Adrenal gland (tissue), 12 donors: ENCODE data around the gene PDE3A. TPM values are rescaled to one million over a fixed set of nuclear protein-coding genes. Genes with fewer than 3 reads are reported as not detected.
"Not testable (repeated sequence)": the region's sequence is repeated elsewhere in the genome, so short reads cannot be mapped to it uniquely, and the experiment has no call there.

Source experiments
- DNase-seq, 7 donors: peaks; one replicate each; pipeline ENCODE4 v3.0.0-alpha.2; 2019 to 2020
- H3K27ac ChIP-seq, 5 donors: fragments of 200-600 bp; sonication (generic) in 4 of 5; 1 replicate in 3 of 5; 2 replicates in 2 of 5; pipeline versions ENCODE4 v1.5.1 to v1.8.0; 2016 to 2020; ENCODE audit warnings: mild to moderate bottlenecking in 1 of 5
- H3K27me3 ChIP-seq: fragments of 200-600 bp; 2 replicates; pipeline ENCODE4 v1.8.0; 2021
- H3K36me3 ChIP-seq, 2 donors: fragments of 200-600 bp; replicated peaks in 1 of 2; 1 replicate in 1 of 2; 2 replicates in 1 of 2; pipeline versions ENCODE4 v1.5.1 to v1.8.0; 2018 to 2022
- H3K4me1 ChIP-seq, 2 donors: fragments of 200-600 bp; replicated peaks in 1 of 2; 1 replicate in 1 of 2; 2 replicates in 1 of 2; pipeline versions ENCODE4 v1.5.1 to v1.8.0; 2018 to 2021
- H3K4me3 ChIP-seq, 4 donors: fragments of 200-600 bp; sonication (generic) in 3 of 4; one replicate each; pipeline ENCODE4 v1.5.1; 2016 to 2018
- H3K9me3 ChIP-seq, 3 donors: fragments of 200-600 bp; sonication (generic) in 1 of 3; replicated peaks in 1 of 3; 1 replicate in 2 of 3; 2 replicates in 1 of 3; pipeline versions ENCODE4 v1.5.1 to v1.8.0; 2016 to 2021
- CTCF ChIP-seq, 6 experiments: fragments of 450-650 bp in 4 of 6; fragments of 200-600 bp in 2 of 6; sonication (generic) in 1 of 6; IDR thresholded peaks; 1 replicate in 5 of 6; 2 replicates in 1 of 6; pipeline versions ENCODE4 v1.5.1 to v1.8.0; 2016 to 2021; ENCODE audit warnings: antibody characterized with exemption in 6 of 6, mild to moderate bottlenecking in 2 of 6, moderate library complexity in 1 of 6
- POLR2A ChIP-seq, 2 donors: fragments of 450-650 bp; IDR thresholded peaks; one replicate each; pipeline ENCODE4 v1.6.1; 2017; ENCODE audit warnings: antibody characterized with exemption in 2 of 2, mild to moderate bottlenecking in 2 of 2, moderate library complexity in 1 of 2
- WGBS, 4 donors: extraction: QIAGEN DNeasy Blood & Tissue Kit in 2 of 4; methylation state at CpG; one replicate each; pipeline versions ENCODE4 v1.1.5 to v1.1.7; 2013 to 2017; 5-methylcytosine and 5-hydroxymethylcytosine counted together
- intact Hi-C, 2 donors: fragments of 100-400 bp; cut with DNase I; formaldehyde crosslinking; loops; one replicate each; pipeline versions ENCODE4 v1.14.1 to v1.15.0; 2022 to 2023
- polyA plus RNA-seq, 3 donors: library from polyadenylated mRNA; stranded (reverse); fragments of 200-250 nt in 2 of 3; fragments of 350-450 nt in 1 of 3; fragmentation: Illumina TruSeq in 1 of 3; extraction: RNeasy Lipid Tissue Mini Kit (QIAGEN cat#74804) in 1 of 3; gene quantifications; one replicate each; pipeline ENCODE4 v1.2.3, GENCODE V29; 2013 to 2014
- total RNA-seq, 9 donors: library from RNA; depleted of rRNA in 4 of 9; stranded (reverse); fragments of >200 nt in 4 of 9; fragments of 120-200 nt in 1 of 9; fragmentation: NEBNext Ultra II Directional in 1 of 9; extraction: Animal tissue kit (Norgen Biotek cat#: 25700) in 1 of 9; gene quantifications; one replicate each; pipeline versions ENCODE4 v1.1.0 to v1.2.4, GENCODE V29; 2013 to 2023
- donor health status: healthy with polysubstance abuse.
- donor health status: Bipolar disorder and iron deficiency.
- donor health status: DM: yes; HTN: yes; CAD: no.
- donor health status: DM: no; HTN: no; CAD: no.
- donor health status: DM: no; HTN: no; CAD: no.
- donor health status: DM: yes; HTN: yes; CAD: no.

The PDE3A gene
- total and polyA plus RNA-seq, 12 donors, result 0.61 to 4.6 (median 1.4) TPM

GRCh38 chr12:20377750-20378149 lies 9.4 kb downstream of the PDE3A start:
- TF ChIP-seq CTCF (IDR thresholded peaks at IDR 0.05), result no peak
- no peak for TF ChIP-seq POLR2A (IDR thresholded peaks at IDR 0.05)
- Histone ChIP-seq H3K27ac (no peak overlapping the region), H3K36me3 (no peaks in the 10 kb centered on the region), H3K4me1 (no peaks in the 10 kb centered on the region), H3K4me3 (no peak overlapping the region), H3K27me3 (peaks cover 5% of the 10 kb centered on the region), H3K9me3 (no peaks in the 10 kb centered on the region)
- DNase-seq, result no peak
- intact Hi-C loops, result no loop called here

DNA sequence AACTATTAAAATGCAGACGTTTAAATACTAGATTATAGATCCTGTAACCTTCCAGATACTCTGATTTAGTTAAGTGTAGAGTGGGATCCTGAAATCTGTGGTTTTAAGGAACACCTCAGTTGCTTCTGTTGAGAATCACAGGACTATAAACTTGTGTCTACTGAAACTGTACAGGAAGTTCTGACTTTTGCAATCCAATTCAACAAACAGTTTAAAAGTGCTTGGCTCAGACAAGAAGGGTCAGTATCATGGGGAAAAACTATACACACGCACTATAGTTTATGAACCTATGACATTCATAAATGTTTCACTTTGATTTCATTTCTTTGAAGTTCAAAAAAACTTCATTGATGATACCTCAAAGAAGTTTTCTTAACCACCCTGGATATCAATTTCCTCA lies 13.8 kb downstream of the PDE3A start:
- H3K9me3 ChIP-seq, result no peaks in the 10 kb centered on the region
- no peak for DNase-seq
- intact Hi-C loops, result no loop called here
- no peaks in the 10 kb centered on the region for H3K27me3 ChIP-seq
- no peaks in the 10 kb centered on the region for H3K36me3 ChIP-seq
- no peak overlapping the region for H3K4me3 ChIP-seq
- H3K27ac ChIP-seq, result no peak overlapping the region
- TF ChIP-seq POLR2A (IDR thresholded peaks at IDR 0.05) (no peak), CTCF (IDR thresholded peaks at IDR 0.05) (no peak)
- WGBS, 4 donors, result 51 to 63% (median 56%) methylated on average over 2 of the region's 2 CpGs
- H3K4me1 ChIP-seq, result no peaks in the 10 kb centered on the region

DNA sequence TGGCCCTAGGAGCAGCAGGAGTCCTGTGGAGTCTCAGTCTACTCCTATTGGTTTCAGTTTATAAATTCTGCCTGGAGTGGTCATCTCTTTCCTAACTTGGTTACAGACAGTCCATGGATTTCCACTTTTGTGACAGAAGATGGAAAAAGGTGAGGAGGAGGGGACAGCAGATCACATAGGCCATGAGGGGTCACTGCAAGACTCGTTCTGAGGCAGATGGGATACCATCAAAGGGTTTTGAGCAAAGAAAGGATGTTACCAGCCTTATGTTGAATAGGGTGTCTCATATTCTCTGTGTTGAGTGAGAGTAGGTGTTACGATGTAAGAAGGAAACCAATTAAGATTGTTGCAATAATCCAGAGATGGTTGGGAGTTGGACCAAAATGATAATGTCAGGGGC lies 15.3 kb downstream of the PDE3A start:
- Histone ChIP-seq H3K36me3 (no peaks in the 10 kb centered on the region), H3K27ac (no peak overlapping the region), H3K9me3 (no peaks in the 10 kb centered on the region), H3K4me1 (no peaks in the 10 kb centered on the region), H3K4me3 (no peak overlapping the region), H3K27me3 (no peaks in the 10 kb centered on the region)
- TF ChIP-seq CTCF (IDR thresholded peaks at IDR 0.05), result no peak
- no peak for TF ChIP-seq POLR2A (IDR thresholded peaks at IDR 0.05)
- DNase-seq, result no peak
- intact Hi-C loops, result no loop called here
- WGBS, 4 donors, result 75 to 78% (median 77%) methylated on average over 2 of the region's 2 CpGs

GRCh38 chr12:20384836-20385235 lies 16.5 kb downstream of the PDE3A start:
- 85 to 91% (median 90%) methylated on average over 6 of the region's 6 CpGs for WGBS, 4 donors
- H3K27me3 ChIP-seq, H3K36me3 ChIP-seq, DNase-seq, H3K9me3 ChIP-seq, H3K4me1 ChIP-seq, H3K4me3 ChIP-seq, intact Hi-C loops, H3K27ac ChIP-seq: not testable (repeated sequence)

GRCh38 chr12:20390846-20391245 lies 22.5 kb downstream of the PDE3A start:
- Histone ChIP-seq H3K36me3 (no peaks in the 10 kb centered on the region), H3K9me3 (no peaks in the 10 kb centered on the region), H3K4me1 (no peaks in the 10 kb centered on the region), H3K4me3 (no peak overlapping the region), H3K27me3 (no peaks in the 10 kb centered on the region), H3K27ac (no peak overlapping the region)
- TF ChIP-seq POLR2A (IDR thresholded peaks at IDR 0.05) (no peak), CTCF (IDR thresholded peaks at IDR 0.05) (no peak)
- intact Hi-C loops, result no loop called here
- DNase-seq, result no peak
- WGBS, 4 donors, result 32 to 49% (median 36%) methylated on average over 4 of the region's 4 CpGs
